ENCODE measurements around the gene CCDC167. TPM values are rescaled to one million over a fixed set of nuclear protein-coding genes. Genes with fewer than 3 reads are reported as not detected.

The CCDC167 gene
- total and polyA plus RNA-seq, 2 of the 8 experiments (the other 6 are each of a cell fraction or from before 2014, with no cell fraction given) = 11.0 to 26.5 TPM

DNA sequence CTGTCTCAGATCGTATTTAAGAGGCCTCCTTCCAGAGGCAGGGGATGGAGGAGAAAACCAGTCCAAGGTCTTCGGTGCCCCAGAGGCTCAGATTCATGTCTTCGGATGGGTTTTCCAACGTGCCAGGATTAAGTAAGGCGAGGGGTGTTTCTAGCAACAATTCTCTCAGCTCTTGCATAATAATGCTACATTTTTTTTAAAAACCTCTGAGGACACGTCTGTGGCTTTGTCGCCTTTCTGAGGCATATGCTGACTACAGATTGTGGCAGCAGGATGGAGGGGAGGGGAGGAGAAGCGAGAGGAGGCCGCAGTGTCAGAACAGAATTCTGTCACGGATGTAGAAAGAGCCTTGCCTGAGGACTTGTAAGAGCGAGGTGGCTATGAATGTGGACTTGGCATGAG is 17.7 kb upstream of the CCDC167 start (continued):
- TF ChIP-seq SIN3A (conservative IDR thresholded peaks at IDR 0.05 in 1 of 2, IDR thresholded peaks at IDR 0.05 in 1 of 2; ENCODE audit: low read depth in 1 of 2, low read length in 2 of 2) = no peak
- no peak for TF ChIP-seq CTBP2 (IDR thresholded peaks at IDR 0.05; ENCODE audit: borderline replicate concordance, insufficient read depth, insufficient read length, low read length)
- TF ChIP-seq, protein P1, sequence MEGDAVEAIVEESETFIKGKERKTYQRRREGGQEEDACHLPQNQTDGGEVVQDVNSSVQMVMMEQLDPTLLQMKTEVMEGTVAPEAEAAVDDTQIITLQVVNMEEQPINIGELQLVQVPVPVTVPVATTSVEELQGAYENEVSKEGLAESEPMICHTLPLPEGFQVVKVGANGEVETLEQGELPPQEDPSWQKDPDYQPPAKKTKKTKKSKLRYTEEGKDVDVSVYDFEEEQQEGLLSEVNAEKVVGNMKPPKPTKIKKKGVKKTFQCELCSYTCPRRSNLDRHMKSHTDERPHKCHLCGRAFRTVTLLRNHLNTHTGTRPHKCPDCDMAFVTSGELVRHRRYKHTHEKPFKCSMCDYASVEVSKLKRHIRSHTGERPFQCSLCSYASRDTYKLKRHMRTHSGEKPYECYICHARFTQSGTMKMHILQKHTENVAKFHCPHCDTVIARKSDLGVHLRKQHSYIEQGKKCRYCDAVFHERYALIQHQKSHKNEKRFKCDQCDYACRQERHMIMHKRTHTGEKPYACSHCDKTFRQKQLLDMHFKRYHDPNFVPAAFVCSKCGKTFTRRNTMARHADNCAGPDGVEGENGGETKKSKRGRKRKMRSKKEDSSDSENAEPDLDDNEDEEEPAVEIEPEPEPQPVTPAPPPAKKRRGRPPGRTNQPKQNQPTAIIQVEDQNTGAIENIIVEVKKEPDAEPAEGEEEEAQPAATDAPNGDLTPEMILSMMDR (IDR thresholded peaks at IDR 0.05; ENCODE audit: control extremely low read depth in 1 of 3, insufficient read depth in 1 of 3, low read depth in 1 of 3, low read length in 3 of 3) = no peak
- TF ChIP-seq EZH2 (IDR thresholded peaks at IDR 0.05; ENCODE audit: low read depth, low read length, severe bottlenecking) = no peak
